Liver (tissue), 9 donors: Measurements from ENCODE around the gene UQCRH. TPM values are rescaled to one million over a fixed set of nuclear protein-coding genes. Genes with fewer than 3 reads are reported as not detected.
A peak's percentile ranks its signal among the peaks of the same experiment; 100 is the strongest.

Experiments
- DNase-seq: peaks from one replicate; pipeline ENCODE4 v3.0.0-alpha.2; 2017; ENCODE audit warnings: low spot score
- H3K27ac ChIP-seq, 2 donors: one replicate each; pipeline ENCODE4 v1.7.0; 2013; ENCODE audit warnings: inconsistent platforms in 2 of 2, low read length in 2 of 2, control low read depth in 1 of 2, low read depth in 1 of 2, mild to moderate bottlenecking in 1 of 2
- H3K27me3 ChIP-seq, 4 donors: one replicate each; pipeline versions ENCODE4 v1.6.1 to v1.7.0; 2013; ENCODE audit warnings: low read length in 3 of 4, inconsistent platforms in 1 of 4, mild to moderate bottlenecking in 1 of 4, moderate library complexity in 1 of 4; ENCODE audit not compliant: control insufficient read depth in 4 of 4, insufficient read depth in 4 of 4
- H3K36me3 ChIP-seq, 4 donors: one replicate each; pipeline versions ENCODE4 v1.6.1 to v1.7.0; 2013; ENCODE audit warnings: low read length in 3 of 4, mild to moderate bottlenecking in 3 of 4, low read depth in 1 of 4, moderate library complexity in 1 of 4; ENCODE audit not compliant: control insufficient read depth in 4 of 4, insufficient read depth in 3 of 4
- H3K4me1 ChIP-seq, 4 donors: one replicate each; pipeline versions ENCODE4 v1.6.1 to v1.7.0; 2013; ENCODE audit warnings: low read length in 3 of 4, mild to moderate bottlenecking in 3 of 4, moderate library complexity in 1 of 4; ENCODE audit not compliant: control insufficient read depth in 4 of 4, insufficient read depth in 4 of 4
- H3K4me3 ChIP-seq, 3 donors: one replicate each; pipeline versions ENCODE4 v1.6.1 to v1.7.0; 2013; ENCODE audit warnings: low read length in 3 of 3, control low read depth in 1 of 3, low read depth in 1 of 3, mild to moderate bottlenecking in 1 of 3
- H3K9ac ChIP-seq, 2 donors: one replicate each; pipeline ENCODE4 v1.7.0; 2013; ENCODE audit warnings: low read length in 2 of 2, mild to moderate bottlenecking in 2 of 2, moderate library complexity in 2 of 2, control low read depth in 1 of 2, low read depth in 1 of 2
- H3K9me3 ChIP-seq, 4 donors: one replicate each; pipeline versions ENCODE4 v1.6.1 to v1.7.0; 2013; ENCODE audit warnings: low read length in 3 of 4; ENCODE audit not compliant: control insufficient read depth in 4 of 4
- ATF3 ChIP-seq: IDR thresholded peaks from 2 replicates; pipeline ENCODE4 v1.6.1; 2016; ENCODE audit warnings: antibody characterized with exemption
- CTCF ChIP-seq: fragments of 150-350 bp; IDR thresholded peaks from 2 replicates; pipeline ENCODE4 v1.5.1; 2017; ENCODE audit warnings: improper control_type of control experiment, low read depth, low read length; ENCODE audit not compliant: missing input control
- EGR1 ChIP-seq, 2 donors: IDR thresholded peaks; 2 replicates each; pipeline ENCODE4 v1.6.1; 2016 to 2018; ENCODE audit warnings: antibody characterized with exemption in 2 of 2, low read depth in 2 of 2
- FOXA1 ChIP-seq: IDR thresholded peaks from 2 replicates; pipeline ENCODE4 v1.6.1; 2016; ENCODE audit warnings: antibody characterized with exemption
- FOXA2 ChIP-seq: IDR thresholded peaks from 2 replicates; pipeline ENCODE4 v1.6.1; 2016; ENCODE audit warnings: antibody characterized with exemption
- HNF4G ChIP-seq: IDR thresholded peaks from 2 replicates; pipeline ENCODE4 v1.6.1; 2016; ENCODE audit warnings: antibody characterized with exemption
- JUND ChIP-seq, 2 donors: IDR thresholded peaks; 2 replicates each; pipeline ENCODE4 v1.6.1; 2016; ENCODE audit warnings: antibody characterized with exemption in 2 of 2
- MAX ChIP-seq: IDR thresholded peaks from 2 replicates; pipeline ENCODE4 v1.6.1; 2016; ENCODE audit warnings: antibody characterized with exemption
- NR2F2 ChIP-seq: IDR thresholded peaks from 2 replicates; pipeline ENCODE4 v1.6.1; 2016; ENCODE audit warnings: antibody characterized with exemption
- RAD21 ChIP-seq, 2 donors: IDR thresholded peaks; 2 replicates each; pipeline ENCODE4 v1.6.1; 2016; ENCODE audit warnings: antibody characterized with exemption in 2 of 2, mild to moderate bottlenecking in 2 of 2
- REST ChIP-seq: IDR thresholded peaks from 2 replicates; pipeline ENCODE4 v1.6.1; 2016; ENCODE audit warnings: antibody characterized with exemption, mild to moderate bottlenecking
- RXRA ChIP-seq, 2 donors: IDR thresholded peaks; 2 replicates each; pipeline ENCODE4 v1.6.1; 2017 to 2018; ENCODE audit warnings: antibody characterized with exemption in 2 of 2, mild to moderate bottlenecking in 1 of 2
- SP1 ChIP-seq: IDR thresholded peaks from 2 replicates; pipeline ENCODE4 v1.6.1; 2018; ENCODE audit warnings: antibody characterized with exemption, mild to moderate bottlenecking
- TAF1 ChIP-seq: conservative IDR thresholded peaks from 2 replicates; pipeline ENCODE4 v1.6.1; 2016; ENCODE audit warnings: antibody characterized with exemption, mild to moderate bottlenecking
- YY1 ChIP-seq: IDR thresholded peaks from 2 replicates; pipeline ENCODE4 v1.6.1; 2016; ENCODE audit warnings: antibody characterized with exemption, mild to moderate bottlenecking
- ZBTB33 ChIP-seq: IDR thresholded peaks from 2 replicates; pipeline ENCODE4 v1.6.1; 2016; ENCODE audit warnings: antibody characterized with exemption
- WGBS: extraction: QIAGEN DNeasy Blood & Tissue Kit; methylation state at CpG from one replicate; pipeline ENCODE4 v1.1.7; 2013; 5-methylcytosine and 5-hydroxymethylcytosine counted together
- polyA plus RNA-seq, 2 donors: library from polyadenylated mRNA; stranded (reverse) in 1 of 2; unstranded in 1 of 2; fragments of 200-250 nt in 1 of 2; fragments of >200 nt in 1 of 2; fragmentation: Nextera tagmentation in 1 of 2; extraction: Ambion mirVana in 1 of 2; gene quantifications; one replicate each; pipeline versions ENCODE4 v1.2.1 to v1.2.3, GENCODE V29; 2013 to 2015
- total RNA-seq, 2 donors: library from RNA; depleted of rRNA; stranded (reverse); fragments of >200 nt; gene quantifications; one replicate each; pipeline ENCODE4 v1.2.3, GENCODE V29; 2014
- donor health status: healthy.
- donor health status: healthy.
- donor health status: healthy.
- donor health status: healthy.
- donor health status: healthy.

The UQCRH gene
- total and polyA plus RNA-seq, 4 donors: 158 to 220 (median 201) TPM

- under 1% methylated on average over 14 of the region's 14 CpGs for WGBS
- Histone ChIP-seq H3K9ac (peak overlapping the region; percentile 29 to 91), H3K27ac (peak overlapping the region; percentile 95 to 96), H3K4me3 (peak overlapping the region; percentile 87 to 97 (median 95)), H3K9me3 (no peaks in the 10 kb centered on the region), H3K36me3 (peaks cover 0 to 3% (median 0%) of the 10 kb centered on the region in 4 donors), H3K27me3 (no peaks in the 10 kb centered on the region), H3K4me1 (peaks cover 6 to 28% (median 20%) of the 10 kb centered on the region in 4 donors)
- no peak for TF ChIP-seq JUND (IDR thresholded peaks at IDR 0.05)
- TF ChIP-seq RXRA (IDR thresholded peaks at IDR 0.05): no peak
- TF ChIP-seq FOXA2: no peak
- no peak for TF ChIP-seq ZBTB33
- TF ChIP-seq MAX: no peak
- no peak for TF ChIP-seq REST
- TF ChIP-seq YY1: no peak
- TF ChIP-seq CTCF: no peak
- TF ChIP-seq TAF1: no peak
- no peak for DNase-seq
Measured at GRCh38 chr1:46303872-46304326, 401 bp downstream of the UQCRH start.

- H3K4me1 ChIP-seq: peaks cover 4 to 19% (median 11%) of the 10 kb centered on the region in 4 donors
- H3K9me3 ChIP-seq: no peaks in the 10 kb centered on the region
- H3K4me3 ChIP-seq: no peak overlapping the region
- peaks cover 7 to 16% (median 8%) of the 10 kb centered on the region in 4 donors for H3K36me3 ChIP-seq
- 95% methylated on average over 8 of the region's 8 CpGs for WGBS
- no peaks in the 10 kb centered on the region for H3K27me3 ChIP-seq
- H3K9ac ChIP-seq: no peak overlapping the region
- no peak for DNase-seq
- no peak overlapping the region for H3K27ac ChIP-seq
- TF ChIP-seq EGR1 (IDR thresholded peaks at IDR 0.05; ENCODE audit: low read depth in 2 of 2) (no peak), ZBTB33 (no peak), SP1 (no peak), FOXA1 (no peak), HNF4G (no peak), JUND (IDR thresholded peaks at IDR 0.05) (no peak), ATF3 (no peak), RAD21 (IDR thresholded peaks at IDR 0.05) (no peak), RXRA (IDR thresholded peaks at IDR 0.05) (no peak), YY1 (no peak), CTCF (no peak), REST (no peak), NR2F2 (no peak)
Measured at GRCh38 chr1:46306159-46306530, 2.6 kb downstream of the UQCRH start.
